GM19351 (cell line): ENCODE measurements around the gene EPAS1.

Experiments
- ATAC-seq: cut with Tn5 transposase; IDR thresholded peaks from one replicate; pipeline ENCODE4 v1.9.1; 2021; ENCODE audit warnings: mild to moderate bottlenecking, moderate library complexity; ENCODE audit not compliant: unreplicated experiment

EPAS1 gene

DNA sequence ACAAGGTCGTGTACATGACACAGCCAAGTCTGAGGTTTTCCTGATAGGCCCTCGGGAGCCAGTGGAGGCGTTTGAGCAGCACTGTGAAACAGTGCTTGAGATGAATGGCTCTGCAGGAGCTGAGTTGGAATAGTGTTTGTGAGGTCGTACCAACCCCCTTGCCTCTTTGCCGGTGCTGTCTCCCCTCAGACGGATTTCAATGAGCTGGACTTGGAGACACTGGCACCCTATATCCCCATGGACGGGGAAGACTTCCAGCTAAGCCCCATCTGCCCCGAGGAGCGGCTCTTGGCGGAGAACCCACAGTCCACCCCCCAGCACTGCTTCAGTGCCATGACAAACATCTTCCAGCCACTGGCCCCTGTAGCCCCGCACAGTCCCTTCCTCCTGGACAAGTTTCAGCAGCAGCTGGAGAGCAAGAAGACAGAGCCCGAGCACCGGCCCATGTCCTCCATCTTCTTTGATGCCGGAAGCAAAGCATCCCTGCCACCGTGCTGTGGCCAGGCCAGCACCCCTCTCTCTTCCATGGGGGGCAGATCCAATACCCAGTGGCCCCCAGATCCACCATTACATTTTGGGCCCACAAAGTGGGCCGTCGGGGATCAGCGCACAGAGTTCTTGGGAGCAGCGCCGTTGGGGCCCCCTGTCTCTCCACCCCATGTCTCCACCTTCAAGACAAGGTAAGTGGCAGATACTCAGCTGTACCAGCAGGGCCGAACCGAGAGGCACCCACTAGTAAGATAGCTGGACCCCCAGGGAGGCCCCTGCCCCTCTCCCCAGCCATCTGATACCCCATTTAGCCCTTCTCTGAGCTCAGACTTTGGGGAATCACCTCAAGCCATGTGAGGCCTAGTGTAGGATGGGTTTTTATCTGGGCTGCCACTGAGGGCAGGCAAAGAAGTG is 83.1 kb downstream of the EPAS1 start:
- ATAC-seq = no peak

DNA sequence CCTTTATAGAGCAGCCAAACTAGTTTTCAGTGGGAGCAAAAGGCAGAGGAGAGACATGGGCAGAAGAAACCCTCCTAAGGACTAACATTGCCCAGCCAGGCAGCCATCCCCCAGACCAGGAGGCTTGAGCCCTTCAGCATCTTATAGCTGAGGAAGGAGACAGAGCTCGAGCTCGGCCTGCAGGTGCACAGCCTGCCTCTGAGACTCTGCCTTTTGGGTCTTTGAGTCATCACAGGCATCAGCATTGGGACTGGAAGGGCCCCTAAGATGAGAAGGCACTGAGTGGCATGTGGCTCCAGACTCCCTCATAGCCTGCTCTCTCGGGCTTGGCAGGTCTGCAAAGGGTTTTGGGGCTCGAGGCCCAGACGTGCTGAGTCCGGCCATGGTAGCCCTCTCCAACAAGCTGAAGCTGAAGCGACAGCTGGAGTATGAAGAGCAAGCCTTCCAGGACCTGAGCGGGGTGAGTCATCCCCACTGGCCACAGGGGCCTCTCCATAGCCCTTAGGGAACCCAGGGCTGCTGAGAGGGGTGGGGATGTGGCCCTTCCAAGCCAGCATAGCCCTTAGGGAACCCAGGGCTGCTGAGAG is 84.1 kb downstream of the EPAS1 start:
- no peak for ATAC-seq

DNA sequence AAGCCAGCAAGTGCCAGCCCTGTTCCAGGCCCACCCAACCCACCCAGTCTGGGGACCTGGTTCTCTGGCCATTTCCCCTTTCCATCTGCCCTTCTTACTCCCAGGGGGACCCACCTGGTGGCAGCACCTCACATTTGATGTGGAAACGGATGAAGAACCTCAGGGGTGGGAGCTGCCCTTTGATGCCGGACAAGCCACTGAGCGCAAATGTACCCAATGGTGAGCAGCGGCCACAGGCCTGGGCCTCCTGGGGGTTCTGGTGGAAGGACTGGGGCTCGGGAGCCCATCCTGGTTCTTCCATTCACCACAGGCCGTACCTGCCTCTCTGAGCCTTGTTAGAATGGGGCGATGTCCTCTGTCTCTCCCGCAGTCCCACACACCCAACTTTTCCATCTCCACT is 84.7 kb downstream of the EPAS1 start:
- ATAC-seq = no peak

DNA sequence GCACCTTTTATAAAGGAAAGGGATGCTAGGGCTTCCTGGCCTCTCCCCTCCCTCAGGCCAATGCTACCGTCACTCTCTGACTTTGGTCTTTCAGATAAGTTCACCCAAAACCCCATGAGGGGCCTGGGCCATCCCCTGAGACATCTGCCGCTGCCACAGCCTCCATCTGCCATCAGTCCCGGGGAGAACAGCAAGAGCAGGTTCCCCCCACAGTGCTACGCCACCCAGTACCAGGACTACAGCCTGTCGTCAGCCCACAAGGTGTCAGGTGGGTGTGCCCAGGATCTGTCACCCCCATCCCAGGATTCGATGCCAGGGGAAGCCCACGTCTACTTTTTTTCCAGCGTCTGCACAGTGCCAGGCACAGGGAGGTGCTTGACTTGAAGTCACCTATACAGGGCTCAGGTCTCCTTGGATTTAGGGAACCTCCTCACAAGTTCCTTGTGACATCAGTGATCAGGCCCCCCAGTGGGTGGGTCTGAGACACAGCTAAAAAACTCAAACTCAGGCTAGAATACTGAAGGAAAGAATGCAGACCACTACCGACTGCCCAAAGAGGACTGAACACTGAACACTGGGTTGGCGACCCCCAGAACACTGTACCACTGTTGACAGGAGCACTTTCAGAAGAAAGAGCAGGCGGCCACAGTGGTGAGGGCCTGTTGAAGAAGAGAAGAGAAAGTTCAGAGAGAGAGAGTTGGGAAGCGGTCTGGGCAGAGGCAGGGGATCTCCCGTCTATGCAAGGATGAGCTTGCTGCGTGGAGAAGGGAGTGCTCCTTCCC is 85.3 kb downstream of the EPAS1 start:
- ATAC-seq = no peak

DNA sequence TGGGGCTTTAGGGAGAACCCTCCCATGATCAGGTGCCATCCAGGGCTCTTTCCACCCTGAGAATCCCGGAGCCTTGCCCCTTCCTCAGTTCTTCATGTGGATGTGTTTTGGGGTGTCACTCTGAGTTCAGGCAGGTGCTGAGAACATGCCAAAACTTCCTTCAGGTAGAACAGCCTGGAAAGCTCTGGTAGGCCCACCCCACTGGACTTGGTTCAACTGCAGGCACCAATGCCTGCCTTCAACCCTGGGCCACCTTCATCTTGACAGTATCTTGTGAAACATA is 85.8 kb downstream of the EPAS1 start:
- no peak for ATAC-seq

DNA sequence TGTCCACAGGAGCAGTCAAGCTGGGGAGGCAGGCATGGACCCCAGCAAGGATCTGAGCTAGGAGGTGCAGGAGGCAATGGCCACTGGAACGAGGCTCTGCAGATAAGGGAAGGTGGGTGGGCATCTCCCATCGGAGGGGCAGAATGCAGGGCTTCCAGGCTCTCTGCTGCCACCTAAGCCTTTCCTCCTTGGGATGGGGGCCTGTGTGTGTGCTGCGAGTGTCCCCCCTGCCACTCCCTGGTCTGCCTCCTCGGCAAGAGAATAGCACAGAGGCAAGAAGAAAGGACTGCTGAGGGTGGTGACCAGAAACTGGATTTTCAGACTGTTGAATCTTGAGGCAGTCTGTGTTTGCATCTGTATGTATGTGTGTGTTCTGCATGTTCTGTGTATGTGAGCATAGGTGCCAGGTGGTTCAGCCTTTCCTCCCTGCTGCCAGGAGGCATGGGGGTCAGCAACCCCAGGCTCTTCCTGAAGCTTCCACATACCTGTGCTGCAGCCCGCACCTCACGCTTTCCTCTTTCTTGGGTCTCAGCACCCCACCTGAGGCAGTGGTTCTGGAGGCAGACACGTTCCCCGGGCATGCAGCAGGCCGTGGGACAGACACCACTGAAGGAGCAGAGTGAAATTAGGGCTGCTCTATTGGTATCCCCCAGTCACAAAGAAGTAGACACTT is 86.7 kb downstream of the EPAS1 start:
- no peak for ATAC-seq

DNA sequence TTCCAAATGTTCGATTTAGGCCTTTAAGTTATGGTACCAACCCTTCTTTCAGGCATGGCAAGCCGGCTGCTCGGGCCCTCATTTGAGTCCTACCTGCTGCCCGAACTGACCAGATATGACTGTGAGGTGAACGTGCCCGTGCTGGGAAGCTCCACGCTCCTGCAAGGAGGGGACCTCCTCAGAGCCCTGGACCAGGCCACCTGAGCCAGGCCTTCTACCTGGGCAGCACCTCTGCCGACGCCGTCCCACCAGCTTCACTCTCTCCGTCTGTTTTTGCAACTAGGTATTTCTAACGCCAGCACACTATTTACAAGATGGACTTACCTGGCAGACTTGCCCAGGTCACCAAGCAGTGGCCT is 87.2 kb downstream of the EPAS1 start:
- no peak for ATAC-seq

DNA sequence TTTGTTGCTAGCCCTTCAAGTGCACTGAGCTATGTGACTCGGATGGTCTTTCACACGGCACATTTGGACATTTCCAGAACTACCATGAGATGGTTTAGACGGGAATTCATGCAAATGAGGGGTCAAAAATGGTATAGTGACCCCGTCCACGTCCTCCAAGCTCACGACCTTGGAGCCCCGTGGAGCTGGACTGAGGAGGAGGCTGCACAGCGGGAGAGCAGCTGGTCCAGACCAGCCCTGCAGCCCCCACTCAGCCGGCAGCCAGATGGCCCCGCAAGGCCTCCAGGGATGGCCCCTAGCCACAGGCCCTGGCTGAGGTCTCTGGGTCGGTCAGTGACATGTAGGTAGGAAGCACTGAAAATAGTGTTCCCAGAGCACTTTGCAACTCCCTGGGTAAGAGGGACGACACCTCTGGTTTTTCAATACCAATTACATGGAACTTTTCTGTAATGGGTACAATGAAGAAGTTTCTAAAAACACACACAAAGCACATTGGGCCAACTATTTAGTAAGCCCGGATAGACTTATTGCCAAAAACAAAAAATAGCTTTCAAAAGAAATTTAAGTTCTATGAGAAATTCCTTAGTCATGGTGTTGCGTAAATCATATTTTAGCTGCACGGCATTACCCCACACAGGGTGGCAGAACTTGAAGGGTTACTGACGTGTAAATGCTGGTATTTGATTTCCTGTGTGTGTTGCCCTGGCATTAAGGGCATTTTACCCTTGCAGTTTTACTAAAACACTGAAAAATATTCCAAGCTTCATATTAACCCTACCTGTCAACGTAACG is 88.8 kb downstream of the EPAS1 start:
- ATAC-seq = no peak

DNA sequence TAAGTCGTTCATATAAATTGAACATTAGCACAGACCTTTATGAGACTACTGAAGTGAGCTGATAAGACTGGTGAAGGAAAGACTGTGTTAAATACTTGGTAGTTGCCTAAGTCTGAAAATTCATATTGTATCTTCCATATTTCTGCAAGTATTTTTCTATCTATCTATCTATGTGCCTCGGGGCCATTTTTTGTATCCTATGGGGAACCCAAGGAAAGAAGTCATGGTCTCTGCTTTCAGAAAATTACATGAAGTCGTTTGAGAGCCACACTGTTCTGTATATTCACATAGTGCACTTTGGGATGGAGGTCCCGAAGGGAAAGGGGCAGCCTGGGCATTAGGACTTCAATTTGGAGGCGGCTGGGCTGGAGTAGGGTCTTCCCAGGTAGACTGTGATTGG is 89.6 kb downstream of the EPAS1 start:
- no peak for ATAC-seq

DNA sequence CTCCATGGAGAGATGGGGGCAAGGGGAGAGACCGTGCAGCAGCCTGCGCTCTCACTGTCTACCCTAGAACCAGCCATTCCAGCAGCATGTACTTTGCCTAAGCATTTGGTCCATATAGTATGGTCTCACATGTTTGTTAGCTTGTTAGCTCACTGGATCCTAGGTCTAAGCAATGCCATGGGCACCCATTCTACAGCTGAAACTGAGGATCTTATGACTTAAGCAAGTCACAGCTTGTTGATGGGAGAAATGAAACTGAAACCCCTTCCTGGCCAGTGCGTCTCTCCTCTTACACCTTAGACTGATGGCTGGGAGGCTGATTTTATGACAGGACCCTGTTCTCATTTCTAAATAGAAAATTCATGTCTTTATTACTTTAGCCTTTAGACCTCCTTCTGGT is 90.1 kb downstream of the EPAS1 start:
- ATAC-seq = no peak

DNA sequence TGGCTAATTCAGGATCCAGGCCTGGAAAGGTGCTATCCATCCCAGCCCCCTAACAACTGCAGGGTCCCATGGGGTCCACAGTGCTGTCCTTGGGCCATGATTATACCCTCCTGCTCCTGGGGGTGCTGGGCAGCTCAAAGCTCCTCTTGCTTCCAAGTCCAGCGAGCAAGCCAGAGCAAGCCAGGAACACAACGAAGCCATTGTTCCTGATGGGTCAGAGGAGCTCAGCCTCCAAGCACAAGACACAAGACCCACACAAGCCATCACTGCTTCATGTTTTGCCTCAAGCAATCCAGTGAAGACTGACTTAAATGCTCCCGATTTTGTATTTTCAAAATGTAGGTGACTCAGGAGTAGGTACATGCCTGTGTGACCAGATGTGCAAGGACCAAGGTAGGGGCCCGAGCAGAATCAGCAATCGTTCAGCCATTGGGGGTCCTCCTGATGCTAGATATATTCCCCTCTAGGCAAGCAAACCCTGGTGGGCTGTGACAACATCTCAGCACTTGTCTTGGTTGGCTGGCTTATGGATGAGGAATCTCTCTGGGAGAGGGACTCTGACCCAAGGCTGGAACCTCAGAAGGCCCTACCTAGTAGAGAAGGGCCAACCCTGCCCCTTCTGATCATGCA is 90.8 kb downstream of the EPAS1 start:
- no peak for ATAC-seq

DNA sequence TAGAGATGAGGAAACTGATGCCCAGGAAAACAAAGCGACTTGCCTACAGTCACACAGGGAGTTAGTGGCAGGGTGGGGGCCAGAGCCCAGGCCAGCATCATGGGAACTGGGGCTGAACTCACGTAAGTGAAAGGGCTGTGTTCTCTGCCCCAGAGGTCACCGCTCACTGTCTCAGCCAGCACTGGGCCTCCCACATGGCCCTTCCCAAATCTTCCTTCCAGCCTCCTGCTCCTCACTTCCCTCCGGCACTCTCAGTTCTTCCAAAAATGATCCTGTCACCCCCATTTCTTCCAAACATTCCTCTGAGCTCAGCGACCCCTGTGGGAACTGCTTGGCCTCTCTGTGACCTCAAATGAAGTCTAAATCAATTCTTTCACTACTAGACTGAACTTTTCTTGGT is 91.7 kb downstream of the EPAS1 start:
- no peak for ATAC-seq

DNA sequence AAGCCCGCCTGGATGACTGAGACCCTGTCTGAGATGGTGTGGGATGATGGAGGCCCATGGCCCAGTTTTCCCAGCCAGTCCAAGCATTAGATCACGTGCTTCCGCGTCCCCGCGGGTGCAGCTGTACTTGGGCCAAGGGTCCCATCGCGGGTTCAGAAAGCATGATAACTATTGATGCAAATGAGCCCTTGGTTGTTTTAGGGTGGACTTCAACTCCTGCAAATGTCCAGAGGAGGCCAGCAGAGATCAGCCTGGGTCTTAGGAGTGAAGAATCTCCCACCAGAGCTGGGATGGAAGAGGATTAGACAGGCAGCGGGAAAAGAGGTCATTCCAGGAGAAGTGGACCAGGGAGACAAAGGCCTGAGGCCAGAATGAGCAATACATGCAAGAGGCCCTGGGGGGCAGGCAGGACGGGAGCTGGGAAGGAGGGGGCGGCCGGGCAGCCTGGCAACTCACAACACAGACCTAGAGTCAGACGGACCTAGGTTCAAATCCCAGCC is 92.3 kb downstream of the EPAS1 start:
- no peak for ATAC-seq

DNA sequence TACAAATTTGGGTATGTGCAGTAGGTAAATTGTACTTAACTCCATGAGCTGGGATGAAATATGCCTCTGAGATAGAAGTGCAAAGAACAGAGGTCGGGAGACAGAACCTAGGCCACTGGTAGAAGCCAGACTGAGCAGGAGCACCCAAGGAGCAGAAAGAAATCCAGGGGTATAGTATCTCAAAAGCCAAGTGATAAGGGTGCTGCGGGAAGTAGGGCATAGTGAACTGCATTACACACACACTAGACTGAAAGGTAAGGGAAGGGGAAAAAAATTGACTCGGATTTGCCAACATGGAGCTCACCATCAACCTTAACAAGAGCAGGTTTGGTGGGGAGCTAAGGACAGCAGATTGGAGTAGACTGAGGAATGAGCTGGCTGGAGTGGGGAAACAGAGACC is 92.8 kb downstream of the EPAS1 start:
- no peak for ATAC-seq

DNA sequence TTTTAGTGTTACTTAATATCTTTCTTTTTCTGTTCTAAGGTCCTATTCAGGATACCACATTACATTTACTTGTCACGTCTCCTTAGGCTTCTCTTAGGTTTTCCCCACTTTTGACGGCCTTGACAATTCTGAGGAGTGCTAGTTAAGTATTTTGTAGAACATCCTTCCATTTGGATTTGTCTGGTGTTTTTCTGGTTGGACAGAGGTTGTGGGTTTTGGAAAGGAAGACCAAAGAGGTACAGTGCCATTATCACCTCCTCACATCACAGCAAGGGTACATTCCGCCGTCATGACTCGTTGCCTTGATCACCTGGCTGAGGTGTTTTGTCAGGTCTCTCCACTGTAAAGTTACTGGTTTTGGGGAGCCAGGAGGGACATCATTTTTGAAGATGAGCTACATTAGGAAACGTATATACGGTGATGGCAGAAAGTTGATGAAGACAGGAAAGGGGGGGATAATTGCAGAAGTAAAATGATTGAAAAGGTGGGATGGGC is 93.7 kb downstream of the EPAS1 start:
- no peak for ATAC-seq

DNA sequence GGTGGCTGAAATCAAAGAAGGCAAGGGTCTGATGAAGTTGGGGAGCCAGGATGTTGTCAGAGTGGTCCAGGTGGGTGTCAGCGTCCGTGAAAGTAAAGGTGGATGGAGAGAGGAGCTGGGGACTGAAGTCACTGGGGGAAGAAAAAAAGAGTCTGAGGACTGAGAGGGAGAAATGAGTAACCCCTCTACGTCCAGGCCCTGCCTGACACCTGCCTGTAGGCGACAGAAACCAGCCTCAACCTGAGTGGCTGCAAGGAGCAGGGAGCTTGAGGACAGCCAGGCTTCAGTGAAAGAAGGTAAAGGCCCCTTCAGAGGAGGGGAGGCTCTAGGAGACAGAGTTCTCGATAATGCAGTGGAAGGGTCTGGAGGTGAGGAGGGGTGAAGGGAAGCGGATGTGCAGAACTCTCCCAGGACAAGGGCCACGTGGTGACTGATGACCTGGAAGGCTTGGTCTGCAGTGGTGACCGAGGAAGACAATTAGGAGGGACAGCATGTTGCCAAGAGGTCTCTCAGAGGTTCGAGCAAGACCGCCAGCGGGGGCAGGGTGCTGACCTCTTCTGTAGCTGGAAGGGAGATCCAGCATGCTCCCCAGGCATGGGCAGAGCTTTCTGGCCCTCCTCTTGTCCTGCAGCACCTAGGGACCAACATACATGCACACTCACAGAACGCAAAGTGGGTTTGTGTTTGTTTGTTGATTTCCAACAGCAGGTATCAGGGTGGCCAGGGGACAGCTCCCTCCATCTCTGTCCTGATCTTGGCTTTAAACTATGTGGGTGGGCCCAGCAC is 95.5 kb downstream of the EPAS1 start:
- no peak for ATAC-seq

DNA sequence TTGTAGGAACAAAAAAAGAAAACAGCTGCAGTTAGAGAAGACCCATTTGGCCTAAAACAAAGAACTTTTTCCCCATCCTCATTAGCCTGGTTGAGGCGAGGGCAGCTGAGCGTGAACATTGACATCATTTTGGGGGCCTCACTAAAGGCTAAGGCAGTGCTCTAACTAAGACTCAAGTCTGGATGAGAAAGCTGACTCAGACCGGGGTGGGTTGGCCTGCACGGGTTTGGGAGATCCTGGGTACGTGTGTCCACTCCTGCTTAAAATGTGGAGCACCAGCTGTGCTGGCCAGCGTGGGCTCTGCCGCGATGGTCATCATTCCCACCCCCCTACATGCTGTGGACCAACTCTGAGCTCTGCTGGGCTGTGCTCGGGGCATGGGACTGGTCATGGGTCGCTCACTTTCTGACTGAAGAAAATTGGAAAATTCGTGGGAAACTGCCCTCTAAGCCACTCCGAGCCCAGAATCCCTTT is 96.2 kb downstream of the EPAS1 start:
- ATAC-seq = no peak

DNA sequence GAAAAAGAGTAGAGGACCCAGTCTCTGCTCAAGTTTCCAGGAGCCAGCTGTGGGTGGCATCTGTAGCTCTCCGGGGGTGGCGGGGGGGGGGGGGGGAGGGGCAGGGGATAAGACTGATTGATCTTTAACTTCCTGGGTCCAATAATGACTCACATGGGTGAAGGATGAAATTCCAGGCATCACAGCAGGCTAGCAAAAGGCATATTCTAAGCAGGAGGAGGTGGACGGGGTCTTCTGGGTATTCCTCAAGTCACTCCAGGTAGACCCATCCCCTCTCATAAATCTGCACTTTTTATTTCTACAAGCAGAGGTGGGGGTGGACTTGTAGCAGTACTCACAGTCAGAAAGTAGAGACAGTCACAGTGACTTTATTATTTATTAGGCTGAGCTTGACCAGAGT is 96.7 kb downstream of the EPAS1 start:
- no peak for ATAC-seq
